Mesenchymal stem cell (in vitro differentiated cells and primary cell): ENCODE results near the gene INCA1.

Experiments
- DNase-seq: peaks from one replicate; pipeline ENCODE4 v3.0.0-alpha.2; 2013
- H2AFZ ChIP-seq: one replicate; pipeline ENCODE4 v1.6.1; 2013; ENCODE audit warnings: low read depth, mild to moderate bottlenecking, control low read depth, inconsistent platforms, low read length, moderate library complexity
- H2AK5ac ChIP-seq: 2 replicates; pipeline ENCODE4 v1.6.1; 2013; ENCODE audit warnings: low read length, moderate library complexity, mild to moderate bottlenecking, inconsistent platforms; ENCODE audit not compliant: severe bottlenecking
- H2BK120ac ChIP-seq: one replicate; pipeline ENCODE4 v1.6.1; 2013; ENCODE audit warnings: low read depth, mild to moderate bottlenecking, inconsistent platforms, low read length, moderate library complexity
- H2BK12ac ChIP-seq, 2 experiments: one replicate each; pipeline ENCODE4 v1.6.1; 2013; ENCODE audit warnings: inconsistent platforms in 2 of 2, low read length in 2 of 2, mild to moderate bottlenecking in 2 of 2, moderate library complexity in 2 of 2, control low read depth in 1 of 2
- H2BK15ac ChIP-seq: one replicate; pipeline ENCODE4 v1.6.1; 2013; ENCODE audit warnings: mild to moderate bottlenecking, low read depth, inconsistent platforms; ENCODE audit not compliant: poor library complexity, severe bottlenecking
- H2BK5ac ChIP-seq: 2 replicates; pipeline ENCODE4 v1.6.1; 2013; ENCODE audit warnings: low read depth, mild to moderate bottlenecking, low read length, control low read depth, inconsistent platforms; ENCODE audit not compliant: poor library complexity, severe bottlenecking
- H3K14ac ChIP-seq, 2 experiments: one replicate each; pipeline ENCODE4 v1.6.1; 2013; ENCODE audit warnings: inconsistent platforms in 2 of 2, low read length in 2 of 2, control low read depth in 1 of 2, mild to moderate bottlenecking in 1 of 2, moderate library complexity in 1 of 2
- H3K18ac ChIP-seq, 2 experiments: one replicate each; pipeline ENCODE4 v1.6.1; 2013; ENCODE audit warnings: inconsistent platforms in 2 of 2, low read length in 2 of 2, control low read depth in 1 of 2, low read depth in 1 of 2, mild to moderate bottlenecking in 1 of 2
- H3K23ac ChIP-seq, 2 experiments: one replicate each; pipeline ENCODE4 v1.6.1; 2013; ENCODE audit warnings: inconsistent platforms in 2 of 2, low read length in 2 of 2, mild to moderate bottlenecking in 2 of 2, moderate library complexity in 2 of 2, control low read depth in 1 of 2
- H3K27ac ChIP-seq: 2 replicates; pipeline ENCODE4 v1.5.1; 2013; ENCODE audit warnings: mild to moderate bottlenecking, moderate library complexity, low read length, control low read depth, inconsistent platforms; ENCODE audit not compliant: poor library complexity, severe bottlenecking
- H3K27me3 ChIP-seq, 2 experiments: 2 replicates each; pipeline versions ENCODE4 v1.6.1 to v1.7.0; 2013; ENCODE audit warnings: low read length in 2 of 2, mild to moderate bottlenecking in 2 of 2, moderate library complexity in 2 of 2, control low read depth in 1 of 2, inconsistent platforms in 1 of 2; ENCODE audit not compliant: control insufficient read depth in 1 of 2, insufficient read depth in 1 of 2
- H3K36me3 ChIP-seq, 2 experiments: 2 replicates each; pipeline versions ENCODE4 v1.6.1 to v1.7.0; 2013; ENCODE audit warnings: low read length in 2 of 2, control low read depth in 1 of 2, inconsistent platforms in 1 of 2, low read depth in 1 of 2, mild to moderate bottlenecking in 1 of 2; ENCODE audit not compliant: insufficient read depth in 2 of 2, control insufficient read depth in 1 of 2
- H3K4ac ChIP-seq, 2 experiments: one replicate each; pipeline ENCODE4 v1.6.1; 2013; ENCODE audit warnings: inconsistent platforms in 2 of 2, low read length in 2 of 2, mild to moderate bottlenecking in 2 of 2, moderate library complexity in 2 of 2, control low read depth in 1 of 2, low read depth in 1 of 2
- H3K4me1 ChIP-seq: 2 replicates; pipeline ENCODE4 v1.6.1; 2013; ENCODE audit warnings: low read depth, low read length, control low read depth; ENCODE audit not compliant: control insufficient read depth, insufficient read depth
- H3K4me2 ChIP-seq: 2 replicates; pipeline ENCODE4 v1.6.1; 2013; ENCODE audit warnings: low read length, mild to moderate bottlenecking, inconsistent platforms; ENCODE audit not compliant: poor library complexity, severe bottlenecking
- H3K4me3 ChIP-seq, 2 experiments: 2 replicates each; pipeline versions ENCODE4 v1.5.1 to v1.7.0; 2013; ENCODE audit warnings: low read length in 2 of 2, mild to moderate bottlenecking in 2 of 2, control low read depth in 1 of 2, low read depth in 1 of 2; ENCODE audit not compliant: insufficient read depth in 1 of 2
- H3K79me1 ChIP-seq: replicated peaks from 2 replicates; pipeline ENCODE4 v1.6.1; 2013; ENCODE audit warnings: mild to moderate bottlenecking, control low read depth, low read length, inconsistent platforms; ENCODE audit not compliant: poor library complexity, severe bottlenecking
- H3K9ac ChIP-seq: 2 replicates; pipeline ENCODE4 v1.7.0; 2013; ENCODE audit warnings: mild to moderate bottlenecking, low read length, moderate library complexity
- H3K9me3 ChIP-seq: 2 replicates; pipeline ENCODE4 v1.7.0; 2013; ENCODE audit warnings: mild to moderate bottlenecking, low read length; ENCODE audit not compliant: control insufficient read depth
- H4K8ac ChIP-seq: one replicate; pipeline ENCODE4 v1.6.1; 2013; ENCODE audit warnings: inconsistent platforms, mild to moderate bottlenecking, low read length, moderate library complexity
- H4K91ac ChIP-seq: one replicate; pipeline ENCODE4 v1.6.1; 2013; ENCODE audit warnings: mild to moderate bottlenecking, low read length, inconsistent platforms
- WGBS: methylation state at CpG from one replicate; pipeline ENCODE4 v1.1.7; 2013; ENCODE audit warnings: mixed read lengths; 5-methylcytosine and 5-hydroxymethylcytosine counted together

The INCA1 gene

GRCh38 chr17:4971826-4972225, 25.5 kb downstream of the INCA1 start:
- peak overlapping the region; percentile 37 for H3K9ac ChIP-seq
- no peak overlapping the region for H2BK15ac ChIP-seq
- H3K23ac ChIP-seq, result no peak overlapping the region
- no peaks in the 10 kb centered on the region for H3K27me3 ChIP-seq
- over 99% methylated on average over 6 of the region's 6 CpGs for WGBS
- no peak overlapping the region for H3K14ac ChIP-seq
- H3K18ac ChIP-seq, result no peak overlapping the region
- no peak overlapping the region for H4K8ac ChIP-seq
- no peak for DNase-seq
- no peak overlapping the region for H2BK12ac ChIP-seq
- no peak overlapping the region for H3K4me2 ChIP-seq
- H3K4me1 ChIP-seq, result peaks cover 26% of the 10 kb centered on the region
- H3K36me3 ChIP-seq, result peaks cover 41 to 68% of the 10 kb centered on the region in 2 experiments
- no peak overlapping the region for H2BK5ac ChIP-seq
- H4K91ac ChIP-seq, result no peak overlapping the region
- H2AK5ac ChIP-seq, result no peak overlapping the region
- H3K79me1 ChIP-seq, result peaks cover 22% of the 10 kb centered on the region
- H2AFZ ChIP-seq, result no peak overlapping the region
- H3K27ac ChIP-seq, result no peak overlapping the region
- no peaks in the 10 kb centered on the region for H3K9me3 ChIP-seq
- H3K4me3 ChIP-seq, result no peak overlapping the region
- H2BK120ac ChIP-seq, result no peak overlapping the region
- H3K4ac ChIP-seq, result no peak overlapping the region

- H2AK5ac ChIP-seq, result peak overlapping the region; percentile 56
- H2BK5ac ChIP-seq, result no peak overlapping the region
- no peak overlapping the region for H2BK12ac ChIP-seq
- 97% methylated on average over 8 of the region's 8 CpGs for WGBS
- no peak overlapping the region for H3K4me2 ChIP-seq
- H4K8ac ChIP-seq, result no peak overlapping the region
- peaks cover 42 to 58% of the 10 kb centered on the region in 2 experiments for H3K36me3 ChIP-seq
- peak overlapping the region; percentile 99 for H3K9ac ChIP-seq
- H4K91ac ChIP-seq, result peak overlapping the region; percentile 16
- no peaks in the 10 kb centered on the region for H3K9me3 ChIP-seq
- H3K4me3 ChIP-seq, result peak overlapping the region in 1 of 2 experiments; percentile 10
- H2BK15ac ChIP-seq, result no peak overlapping the region
- peak overlapping the region; percentile 95 for H3K27ac ChIP-seq
- H3K4me1 ChIP-seq, result peaks cover 31% of the 10 kb centered on the region
- no peaks in the 10 kb centered on the region for H3K27me3 ChIP-seq
- no peak overlapping the region for H2AFZ ChIP-seq
- no peak overlapping the region for H2BK120ac ChIP-seq
- H3K79me1 ChIP-seq, result peaks cover 25% of the 10 kb centered on the region
- DNase-seq, result no peak
- H3K18ac ChIP-seq, result peak overlapping the region in 1 of 2 experiments; percentile 5
- H3K14ac ChIP-seq, result no peak overlapping the region
- H3K4ac ChIP-seq, result no peak overlapping the region
- H3K23ac ChIP-seq, result peak overlapping the region in 1 of 2 experiments; percentile 45
Measured at GRCh38 chr17:4970273-4970672, 27.0 kb downstream of the INCA1 start.

- peak overlapping the region; percentile 16 to 19 for H3K18ac ChIP-seq
- no peak overlapping the region for H3K14ac ChIP-seq
- peaks cover 45 to 54% of the 10 kb centered on the region in 2 experiments for H3K36me3 ChIP-seq
- H3K9ac ChIP-seq, result peak overlapping the region; percentile 99
- peak overlapping the region in 1 of 2 experiments; percentile 57 for H2BK12ac ChIP-seq
- H3K4me2 ChIP-seq, result peak overlapping the region; percentile 82
- H2BK5ac ChIP-seq, result no peak overlapping the region
- H3K23ac ChIP-seq, result peak overlapping the region in 1 of 2 experiments; percentile 57
- H2BK120ac ChIP-seq, result no peak overlapping the region
- H3K4me1 ChIP-seq, result peaks cover 31% of the 10 kb centered on the region
- peak; percentile 66 for DNase-seq
- H2AK5ac ChIP-seq, result peak overlapping the region; percentile 56
- peak overlapping the region; percentile 30 to 94 for H3K4me3 ChIP-seq
- H2BK15ac ChIP-seq, result no peak overlapping the region
- H4K8ac ChIP-seq, result peak overlapping the region; percentile 79
- H3K4ac ChIP-seq, result peak overlapping the region in 1 of 2 experiments; percentile 50
- no peaks in the 10 kb centered on the region for H3K9me3 ChIP-seq
- peak overlapping the region; percentile 65 for H4K91ac ChIP-seq
- H3K27ac ChIP-seq, result peak overlapping the region; percentile 95
- H3K79me1 ChIP-seq, result peaks cover 23% of the 10 kb centered on the region
- 82% methylated on average over 16 of the region's 16 CpGs for WGBS
- H2AFZ ChIP-seq, result no peak overlapping the region
- no peaks in the 10 kb centered on the region for H3K27me3 ChIP-seq
Measured at GRCh38 chr17:4969551-4970173, 27.7 kb downstream of the INCA1 start.

GRCh38 chr17:4969047-4969550, 28.2 kb downstream of the INCA1 start:
- DNase-seq, result peak; percentile 97
- H2AK5ac ChIP-seq, result peak overlapping the region; percentile 75
- peak overlapping the region; percentile 15 for H2BK15ac ChIP-seq
- H2AFZ ChIP-seq, result no peak overlapping the region
- H4K91ac ChIP-seq, result peak overlapping the region; percentile 97
- H3K23ac ChIP-seq, result peak overlapping the region in 1 of 2 experiments; percentile 90
- peak overlapping the region; percentile 63 for H4K8ac ChIP-seq
- peak overlapping the region; percentile 20 to 89 for H2BK12ac ChIP-seq
- H3K4me1 ChIP-seq, result peaks cover 31% of the 10 kb centered on the region
- 52% methylated on average over 12 of the region's 15 CpGs for WGBS
- H3K79me1 ChIP-seq, result peaks cover 25% of the 10 kb centered on the region
- no peaks in the 10 kb centered on the region for H3K27me3 ChIP-seq
- H3K4me2 ChIP-seq, result peak overlapping the region; percentile 82
- H2BK120ac ChIP-seq, result peak overlapping the region; percentile 59
- H3K27ac ChIP-seq, result peak overlapping the region; percentile 95
- no peaks in the 10 kb centered on the region for H3K9me3 ChIP-seq
- peak overlapping the region; percentile 50 to 97 for H3K4ac ChIP-seq
- peak overlapping the region; percentile 99 for H3K9ac ChIP-seq
- peak overlapping the region; percentile 59 to 94 for H3K4me3 ChIP-seq
- H3K36me3 ChIP-seq, result peaks cover 42 to 49% of the 10 kb centered on the region in 2 experiments
- H2BK5ac ChIP-seq, result peak overlapping the region; percentile 39
- peak overlapping the region in 1 of 2 experiments; percentile 95 for H3K14ac ChIP-seq
- H3K18ac ChIP-seq, result peak overlapping the region; percentile 87 to 99
